B cell (primary cell): Measurements from ENCODE around the gene METTL25.

ENCODE experiments used
- EZH2 ChIP-seq: IDR thresholded peaks from 2 replicates; pipeline ENCODE4 v1.6.1; 2012; ENCODE audit warnings: borderline replicate concordance, low read depth, mild to moderate bottlenecking, moderate library complexity, low read length; ENCODE audit not compliant: insufficient read depth, poor library complexity, severe bottlenecking
- TF ChIP-seq, protein P1 (sequence below): fragments of 200-600 bp; IDR thresholded peaks from one replicate; pipeline ENCODE4 v1.8.0; 2022; ENCODE audit warnings: antibody characterized with exemption, mild to moderate bottlenecking

GRCh38 chr12:82515652-82516051, 157.3 kb downstream of the METTL25 start:
- TF ChIP-seq, protein P1, sequence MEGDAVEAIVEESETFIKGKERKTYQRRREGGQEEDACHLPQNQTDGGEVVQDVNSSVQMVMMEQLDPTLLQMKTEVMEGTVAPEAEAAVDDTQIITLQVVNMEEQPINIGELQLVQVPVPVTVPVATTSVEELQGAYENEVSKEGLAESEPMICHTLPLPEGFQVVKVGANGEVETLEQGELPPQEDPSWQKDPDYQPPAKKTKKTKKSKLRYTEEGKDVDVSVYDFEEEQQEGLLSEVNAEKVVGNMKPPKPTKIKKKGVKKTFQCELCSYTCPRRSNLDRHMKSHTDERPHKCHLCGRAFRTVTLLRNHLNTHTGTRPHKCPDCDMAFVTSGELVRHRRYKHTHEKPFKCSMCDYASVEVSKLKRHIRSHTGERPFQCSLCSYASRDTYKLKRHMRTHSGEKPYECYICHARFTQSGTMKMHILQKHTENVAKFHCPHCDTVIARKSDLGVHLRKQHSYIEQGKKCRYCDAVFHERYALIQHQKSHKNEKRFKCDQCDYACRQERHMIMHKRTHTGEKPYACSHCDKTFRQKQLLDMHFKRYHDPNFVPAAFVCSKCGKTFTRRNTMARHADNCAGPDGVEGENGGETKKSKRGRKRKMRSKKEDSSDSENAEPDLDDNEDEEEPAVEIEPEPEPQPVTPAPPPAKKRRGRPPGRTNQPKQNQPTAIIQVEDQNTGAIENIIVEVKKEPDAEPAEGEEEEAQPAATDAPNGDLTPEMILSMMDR, result no peak
- TF ChIP-seq EZH2, result no peak
